Activated naive CD4-positive, alpha-beta T cell treated with anti-CD3 and anti-CD28 coated beads, Interleukin-2, amount 50 U/mL, for 24 hours (primary cell): Measurements from ENCODE around the gene PIGX.
"Not testable (repeated sequence)": the region's sequence is repeated elsewhere in the genome, so short reads cannot be mapped to it uniquely, and the experiment has no call there.

ENCODE experiments used
- H3K27ac Mint-ChIP-seq: one replicate; pipeline ENCODE4 v1.8.0; 2021; ENCODE audit warnings: mild to moderate bottlenecking, mixed read lengths
- H3K27me3 Mint-ChIP-seq: one replicate; pipeline ENCODE4 v1.8.0; 2021; ENCODE audit warnings: mixed read lengths
- H3K36me3 Mint-ChIP-seq: one replicate; pipeline ENCODE4 v1.8.0; 2021; ENCODE audit warnings: mixed read lengths
- H3K4me1 Mint-ChIP-seq: one replicate; pipeline ENCODE4 v1.8.0; 2021; ENCODE audit warnings: mixed read lengths
- H3K4me3 Mint-ChIP-seq: one replicate; pipeline ENCODE4 v1.8.0; 2021; ENCODE audit warnings: mild to moderate bottlenecking, mixed read lengths
- H3K9me3 Mint-ChIP-seq: one replicate; pipeline ENCODE4 v1.8.0; 2021; ENCODE audit warnings: mixed read lengths

Gene PIGX

DNA sequence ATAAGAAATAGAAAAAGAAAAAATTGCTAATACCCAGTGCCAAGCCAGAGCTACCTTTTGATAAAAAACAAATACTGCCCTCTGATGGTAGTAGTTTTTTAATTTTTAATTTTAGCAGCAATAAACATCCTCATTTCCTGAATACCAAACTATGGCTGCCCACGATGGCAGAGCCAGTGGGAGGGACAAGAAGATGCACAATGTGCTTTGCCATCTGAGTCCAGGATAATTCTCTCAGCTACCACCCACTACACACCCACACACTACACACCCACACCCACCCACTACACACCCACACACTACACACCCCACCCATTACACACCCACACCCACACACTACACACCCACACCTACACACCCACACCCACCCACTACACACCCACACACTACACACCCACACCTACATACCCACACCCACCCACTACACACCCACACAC lies 18.0 kb upstream of the PIGX start:
- Mint-ChIP-seq H3K9me3 (no peaks in the 10 kb centered on the region), H3K36me3 (no peaks in the 10 kb centered on the region), H3K27me3 (no peaks in the 10 kb centered on the region), H3K27ac (peak overlapping the region; percentile 35), H3K4me1 (no peaks in the 10 kb centered on the region), H3K4me3 (no peak overlapping the region)

DNA sequence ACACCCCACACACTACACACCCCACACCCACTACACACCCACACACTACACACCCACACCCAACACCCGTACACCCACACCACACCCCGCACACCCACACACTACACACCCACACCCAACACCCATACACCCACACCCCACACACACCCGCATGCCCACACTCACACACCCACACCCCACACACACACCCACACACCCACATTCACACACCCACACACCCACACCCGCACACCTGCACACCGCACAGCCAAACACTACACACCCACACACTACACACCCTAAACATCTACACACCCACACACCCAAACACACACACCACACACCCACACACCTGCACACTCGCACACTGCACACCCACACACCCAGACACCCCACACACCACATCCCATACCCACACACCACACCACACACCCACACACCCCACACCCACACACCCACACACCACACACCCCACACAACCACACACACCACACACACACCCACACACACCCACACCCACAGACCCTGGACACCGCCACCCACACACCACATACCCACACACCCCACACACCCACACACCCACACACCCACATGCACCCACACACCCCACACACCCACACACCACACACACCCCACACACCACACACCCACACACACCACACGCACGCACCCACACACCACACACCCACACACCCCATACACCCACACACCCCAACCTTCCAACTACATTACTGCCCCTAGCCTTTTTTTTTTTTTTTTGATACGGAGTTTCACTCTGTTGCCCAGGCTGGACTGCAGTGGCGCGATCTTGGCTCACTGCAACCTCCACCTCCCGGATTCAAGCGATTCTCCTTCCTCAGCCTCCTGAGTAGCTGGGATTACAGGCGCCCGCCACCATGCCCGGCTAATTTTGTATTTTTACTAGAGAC lies 17.0 kb upstream of the PIGX start:
- Mint-ChIP-seq H3K36me3 (no peaks in the 10 kb centered on the region), H3K4me1 (no peaks in the 10 kb centered on the region), H3K9me3 (no peaks in the 10 kb centered on the region), H3K27ac (peak overlapping the region; percentile 93), H3K4me3 (peak overlapping the region; percentile 33), H3K27me3 (no peaks in the 10 kb centered on the region)

DNA sequence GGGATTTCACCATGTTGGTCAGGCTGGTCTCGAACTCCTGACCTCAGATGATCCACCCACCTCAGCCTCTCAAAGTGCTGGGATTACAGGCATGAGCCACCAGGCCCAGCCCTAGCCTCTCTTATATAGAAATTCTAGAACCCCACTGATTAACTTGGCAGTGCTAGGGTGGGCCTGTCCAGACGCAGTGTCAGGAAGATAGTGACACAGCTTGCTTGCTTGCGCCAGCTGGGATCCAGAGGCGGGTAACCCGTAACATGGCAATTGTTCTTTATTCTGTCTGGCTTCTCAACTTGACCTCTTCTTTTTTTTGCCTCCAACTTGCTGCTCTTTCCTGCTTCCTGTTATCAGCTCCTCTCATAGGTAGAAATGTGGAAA lies 16.3 kb upstream of the PIGX start:
- Mint-ChIP-seq H3K4me1 (no peaks in the 10 kb centered on the region), H3K4me3 (peak overlapping the region; percentile 33), H3K27ac (peak overlapping the region; percentile 93), H3K9me3 (no peaks in the 10 kb centered on the region), H3K27me3 (no peaks in the 10 kb centered on the region), H3K36me3 (no peaks in the 10 kb centered on the region)

DNA sequence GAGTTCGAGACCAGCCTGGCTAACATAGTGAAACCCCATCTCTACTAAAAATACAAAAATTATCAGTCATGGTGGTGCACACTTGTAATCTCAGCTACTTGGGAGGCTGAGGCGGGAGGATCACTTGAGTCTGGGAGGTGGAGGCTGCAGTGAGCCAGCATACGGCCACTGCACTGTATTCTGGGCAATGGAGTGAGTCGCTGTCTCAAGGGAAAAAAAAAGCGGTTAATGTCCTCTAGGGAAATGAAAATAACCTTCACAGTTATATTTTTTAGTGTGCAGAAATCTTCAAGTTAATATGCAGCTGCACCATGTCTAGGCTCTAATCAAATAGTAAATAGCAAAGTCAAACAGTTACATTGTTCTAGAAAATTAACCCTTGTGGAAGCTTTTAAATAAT lies 14.9 kb upstream of the PIGX start:
- no peaks in the 10 kb centered on the region for H3K4me1 Mint-ChIP-seq
- no peaks in the 10 kb centered on the region for H3K27me3 Mint-ChIP-seq
- H3K27ac Mint-ChIP-seq, result no peak overlapping the region

DNA sequence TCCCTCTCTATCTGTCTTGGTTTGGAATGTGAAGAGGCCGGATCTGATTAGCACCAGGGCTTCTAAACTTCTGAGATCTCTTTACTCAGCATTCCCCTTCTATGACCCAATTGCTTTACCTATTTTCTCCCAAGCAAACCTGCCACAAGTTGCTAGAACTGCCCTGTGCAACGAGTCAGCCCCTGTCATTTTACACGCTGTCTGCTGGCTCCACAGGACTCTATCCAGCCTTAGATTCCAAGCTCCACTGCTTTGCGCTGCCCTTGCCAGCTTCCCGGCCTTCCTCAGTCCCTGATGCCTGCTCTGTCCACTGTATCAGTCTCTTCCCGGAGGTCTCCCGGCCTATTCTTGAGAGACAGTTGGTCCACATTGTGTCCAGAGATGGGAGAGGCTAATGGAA lies 12.4 kb upstream of the PIGX start:
- no peak overlapping the region for H3K27ac Mint-ChIP-seq
- H3K4me1 Mint-ChIP-seq, result no peaks in the 10 kb centered on the region
- no peak overlapping the region for H3K4me3 Mint-ChIP-seq
- H3K36me3 Mint-ChIP-seq, result no peaks in the 10 kb centered on the region
- H3K9me3 Mint-ChIP-seq, result no peaks in the 10 kb centered on the region
- no peaks in the 10 kb centered on the region for H3K27me3 Mint-ChIP-seq

More for the DNA sequence above, 14.9 kb upstream of the PIGX start:
- no peaks in the 10 kb centered on the region for H3K9me3 Mint-ChIP-seq
- H3K4me3 Mint-ChIP-seq, result no peak overlapping the region
- H3K36me3 Mint-ChIP-seq, result no peaks in the 10 kb centered on the region

DNA sequence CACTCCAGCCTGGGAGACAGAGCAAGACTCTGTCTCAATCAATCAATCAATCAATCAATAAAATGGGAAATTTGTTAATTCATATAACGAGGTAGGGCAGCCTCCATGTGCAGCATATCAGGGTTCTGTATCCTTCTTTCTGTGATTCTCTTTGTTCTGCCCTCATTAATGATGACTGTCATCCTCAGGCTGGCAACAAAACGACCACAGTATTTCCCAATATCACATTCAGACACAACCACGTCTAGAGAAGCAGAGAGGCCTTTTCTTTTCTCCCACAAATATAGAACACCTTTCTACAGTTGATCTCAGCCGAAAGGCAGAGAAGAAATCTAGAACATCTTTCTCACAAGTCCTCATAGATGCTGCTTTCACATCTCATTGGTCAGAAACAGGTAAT lies 11.4 kb upstream of the PIGX start:
- Mint-ChIP-seq H3K27me3 (no peaks in the 10 kb centered on the region), H3K4me1 (no peaks in the 10 kb centered on the region), H3K9me3 (no peaks in the 10 kb centered on the region), H3K27ac (no peak overlapping the region), H3K36me3 (no peaks in the 10 kb centered on the region), H3K4me3 (no peak overlapping the region)

DNA sequence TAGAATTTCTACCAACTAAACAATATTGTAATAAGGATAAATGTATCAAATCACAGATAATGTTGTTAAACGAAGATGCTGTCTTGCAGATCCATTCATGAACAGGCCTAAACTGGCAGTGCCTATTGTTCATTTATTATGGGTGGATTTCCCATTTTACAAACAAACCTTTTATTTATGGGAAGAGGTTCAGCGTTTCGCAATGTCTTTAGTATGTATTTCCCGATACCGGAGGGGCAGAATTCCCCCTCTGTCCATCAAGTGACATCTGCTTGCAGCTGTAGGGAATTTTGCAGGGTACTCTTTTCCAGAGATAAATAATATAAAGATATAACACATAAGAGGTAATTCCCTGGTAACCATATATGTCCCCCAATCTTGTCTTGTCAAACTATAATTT lies 5.8 kb upstream of the PIGX start:
- Mint-ChIP-seq H3K27ac (no peak overlapping the region), H3K4me3 (no peak overlapping the region), H3K27me3 (no peaks in the 10 kb centered on the region), H3K4me1 (peaks cover 14% of the 10 kb centered on the region), H3K9me3 (no peaks in the 10 kb centered on the region), H3K36me3 (peaks cover 2% of the 10 kb centered on the region)

DNA sequence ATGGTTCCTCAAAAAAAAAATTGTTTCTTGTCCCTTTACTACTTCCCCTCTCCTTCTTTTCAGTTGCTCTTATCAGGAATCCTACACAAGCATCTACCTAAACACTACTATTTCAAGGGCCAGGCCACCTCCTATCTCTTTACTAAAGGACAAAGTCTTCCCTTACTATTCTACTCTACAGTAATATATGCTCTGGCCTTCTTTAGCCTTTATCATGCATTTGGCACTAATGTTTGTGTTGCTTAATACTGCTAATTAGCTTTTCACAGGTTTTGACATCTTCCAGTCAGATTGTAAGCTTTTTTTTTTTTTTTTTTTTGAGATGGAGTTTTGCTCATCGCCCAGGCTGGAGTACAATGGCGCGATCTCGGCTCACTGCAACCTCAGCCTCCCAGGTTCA lies 5.4 kb upstream of the PIGX start:
- no peaks in the 10 kb centered on the region for H3K9me3 Mint-ChIP-seq
- peaks cover 2% of the 10 kb centered on the region for H3K36me3 Mint-ChIP-seq
- no peaks in the 10 kb centered on the region for H3K27me3 Mint-ChIP-seq
- H3K4me3 Mint-ChIP-seq, result no peak overlapping the region
- H3K27ac Mint-ChIP-seq, result no peak overlapping the region
- peaks cover 18% of the 10 kb centered on the region for H3K4me1 Mint-ChIP-seq

DNA sequence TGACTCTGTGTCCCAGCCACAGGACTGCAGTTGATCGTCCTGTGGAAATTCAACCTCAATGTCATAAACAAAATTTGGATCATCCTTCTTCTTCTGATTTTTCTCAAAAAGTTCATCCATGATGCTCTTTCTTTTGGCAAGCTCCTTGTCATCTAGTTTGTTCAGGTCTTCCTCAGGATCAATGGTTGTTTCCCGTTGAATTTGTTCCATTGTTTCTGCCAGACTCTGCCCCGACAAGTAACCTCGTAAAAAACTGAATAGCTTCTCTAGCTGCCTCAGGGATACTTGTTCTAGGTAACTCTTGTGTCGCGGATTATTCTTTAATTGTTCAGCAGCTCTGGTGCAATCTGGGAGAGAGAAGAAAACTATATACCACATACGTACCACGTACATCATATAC lies 4.6 kb upstream of the PIGX start:
- peaks cover 2% of the 10 kb centered on the region for H3K36me3 Mint-ChIP-seq
- no peaks in the 10 kb centered on the region for H3K9me3 Mint-ChIP-seq
- peaks cover 20% of the 10 kb centered on the region for H3K4me1 Mint-ChIP-seq
- no peak overlapping the region for H3K27ac Mint-ChIP-seq
- no peak overlapping the region for H3K4me3 Mint-ChIP-seq
- H3K27me3 Mint-ChIP-seq, result no peaks in the 10 kb centered on the region

DNA sequence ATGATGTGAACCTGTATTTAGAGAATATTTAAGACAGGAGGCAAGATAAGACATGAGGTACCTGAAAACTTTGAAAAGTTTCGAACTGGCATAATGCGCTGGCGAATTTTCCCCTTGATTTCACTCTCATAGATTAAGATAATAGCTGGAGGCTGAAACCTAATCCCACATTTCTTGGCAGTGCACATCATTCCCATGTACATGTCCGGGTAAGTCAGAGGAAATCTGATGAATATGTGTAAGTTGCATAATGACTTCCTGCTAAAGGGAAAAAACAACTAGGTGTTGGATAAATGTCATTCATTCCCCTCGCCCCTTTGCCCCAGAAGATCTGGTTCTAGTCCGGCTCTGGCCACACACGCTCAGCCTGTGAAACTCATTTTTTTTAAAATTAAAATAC lies 3.7 kb upstream of the PIGX start:
- Mint-ChIP-seq H3K27me3 (no peaks in the 10 kb centered on the region), H3K36me3 (peaks cover 2% of the 10 kb centered on the region), H3K4me1 (peaks cover 27% of the 10 kb centered on the region), H3K9me3 (no peaks in the 10 kb centered on the region), H3K4me3 (no peak overlapping the region), H3K27ac (no peak overlapping the region)

DNA sequence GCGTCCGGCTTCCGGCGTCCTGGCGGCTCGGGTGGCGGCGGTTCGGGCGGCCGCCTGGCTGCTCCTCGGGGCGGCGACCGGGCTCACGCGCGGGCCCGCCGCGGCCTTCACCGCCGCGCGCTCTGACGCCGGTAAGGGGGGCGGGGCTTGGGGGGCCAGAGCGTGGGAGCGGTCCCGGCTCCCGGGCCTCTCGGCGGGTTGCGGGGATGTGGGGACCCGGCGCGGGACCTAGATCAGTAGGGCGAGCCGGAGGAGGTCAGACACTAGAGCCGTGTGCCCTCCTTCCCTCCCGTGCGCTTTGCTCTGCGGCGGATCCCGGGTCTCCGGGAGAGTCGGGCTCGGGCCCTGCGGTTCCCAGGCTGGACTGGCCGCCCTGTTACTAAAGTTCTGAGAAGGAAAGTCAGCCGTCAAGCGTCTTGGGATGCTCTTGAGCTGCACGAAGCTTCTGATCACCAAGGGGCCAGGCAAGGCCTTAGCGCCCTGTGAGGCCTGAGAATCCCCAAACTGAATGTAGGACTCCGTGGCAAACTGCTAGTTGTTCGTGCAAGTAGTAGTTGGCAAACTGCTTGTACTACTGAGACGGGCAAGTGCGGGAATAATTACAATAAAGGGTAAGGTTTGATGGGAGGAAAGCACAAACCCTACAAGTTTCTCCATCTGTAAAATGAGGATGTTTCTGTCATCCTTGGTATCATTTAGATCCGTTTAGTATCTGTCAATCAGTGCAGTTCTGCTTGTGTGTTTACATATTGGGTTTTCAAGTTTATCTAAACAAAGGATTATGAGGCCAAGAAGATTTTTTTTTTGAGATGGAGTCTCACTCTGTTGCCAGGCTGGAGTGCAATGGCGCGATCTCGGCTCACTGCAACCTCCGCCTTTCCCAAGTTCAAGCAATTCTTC lies 587 bp downstream of the PIGX start:
- peak overlapping the region; percentile 85 for H3K4me3 Mint-ChIP-seq

DNA sequence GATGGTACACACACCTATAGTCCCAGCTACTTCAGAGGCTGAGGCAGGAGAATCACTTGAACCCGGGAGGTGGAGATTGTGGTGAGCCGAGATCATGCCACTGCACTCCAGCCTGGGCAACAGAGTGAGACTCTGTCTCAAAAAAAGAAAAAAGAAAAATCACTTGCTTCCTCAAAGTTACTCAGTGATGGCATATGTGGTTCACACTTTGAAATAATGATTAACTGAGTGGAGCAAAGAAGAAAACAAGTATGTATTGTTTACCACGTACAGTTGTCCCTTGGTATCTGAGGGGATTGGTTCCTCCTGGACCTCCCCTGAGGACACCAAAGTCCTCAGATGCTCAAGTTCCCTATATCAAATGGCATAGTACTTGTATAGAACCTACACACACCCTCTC lies 5.0 kb downstream of the PIGX start:
- not testable (repeated sequence) for H3K4me3 Mint-ChIP-seq, H3K27ac Mint-ChIP-seq
- peaks cover 11% of the 10 kb centered on the region for H3K36me3 Mint-ChIP-seq

More for the DNA sequence above, 587 bp downstream of the PIGX start:
- no peaks in the 10 kb centered on the region for H3K27me3 Mint-ChIP-seq
- H3K36me3 Mint-ChIP-seq, result no peaks in the 10 kb centered on the region
- peak overlapping the region; percentile 90 for H3K27ac Mint-ChIP-seq
- no peaks in the 10 kb centered on the region for H3K9me3 Mint-ChIP-seq
- peaks cover 34% of the 10 kb centered on the region for H3K4me1 Mint-ChIP-seq

DNA sequence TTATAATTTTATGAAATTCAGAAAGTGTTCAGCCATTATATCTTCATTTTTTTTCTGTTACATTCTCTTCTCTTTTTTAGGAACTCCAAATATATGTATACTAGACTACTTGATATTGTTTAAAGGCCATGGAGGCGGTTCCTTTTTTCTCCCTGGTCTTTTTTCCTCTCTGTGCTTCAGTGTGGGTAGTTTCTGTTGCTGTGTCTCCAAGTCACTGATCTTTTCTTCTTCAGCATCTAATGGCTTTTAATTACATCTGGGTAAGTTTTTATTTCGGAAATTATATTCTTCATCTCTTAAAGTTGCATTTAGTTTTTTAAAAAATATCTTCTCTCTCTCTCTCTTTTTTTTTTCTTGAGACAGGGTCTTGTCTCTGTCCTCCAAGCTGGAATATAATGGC lies 8.9 kb downstream of the PIGX start:
- H3K4me1 Mint-ChIP-seq, result peaks cover 4% of the 10 kb centered on the region
- no peaks in the 10 kb centered on the region for H3K9me3 Mint-ChIP-seq
- H3K27ac Mint-ChIP-seq, result no peak overlapping the region
- no peaks in the 10 kb centered on the region for H3K27me3 Mint-ChIP-seq
- H3K4me3 Mint-ChIP-seq, result no peak overlapping the region
- peaks cover 18% of the 10 kb centered on the region for H3K36me3 Mint-ChIP-seq

More for the DNA sequence above, 5.0 kb downstream of the PIGX start:
- not testable (repeated sequence) for H3K9me3 Mint-ChIP-seq, H3K27me3 Mint-ChIP-seq
- peaks cover 15% of the 10 kb centered on the region for H3K4me1 Mint-ChIP-seq

DNA sequence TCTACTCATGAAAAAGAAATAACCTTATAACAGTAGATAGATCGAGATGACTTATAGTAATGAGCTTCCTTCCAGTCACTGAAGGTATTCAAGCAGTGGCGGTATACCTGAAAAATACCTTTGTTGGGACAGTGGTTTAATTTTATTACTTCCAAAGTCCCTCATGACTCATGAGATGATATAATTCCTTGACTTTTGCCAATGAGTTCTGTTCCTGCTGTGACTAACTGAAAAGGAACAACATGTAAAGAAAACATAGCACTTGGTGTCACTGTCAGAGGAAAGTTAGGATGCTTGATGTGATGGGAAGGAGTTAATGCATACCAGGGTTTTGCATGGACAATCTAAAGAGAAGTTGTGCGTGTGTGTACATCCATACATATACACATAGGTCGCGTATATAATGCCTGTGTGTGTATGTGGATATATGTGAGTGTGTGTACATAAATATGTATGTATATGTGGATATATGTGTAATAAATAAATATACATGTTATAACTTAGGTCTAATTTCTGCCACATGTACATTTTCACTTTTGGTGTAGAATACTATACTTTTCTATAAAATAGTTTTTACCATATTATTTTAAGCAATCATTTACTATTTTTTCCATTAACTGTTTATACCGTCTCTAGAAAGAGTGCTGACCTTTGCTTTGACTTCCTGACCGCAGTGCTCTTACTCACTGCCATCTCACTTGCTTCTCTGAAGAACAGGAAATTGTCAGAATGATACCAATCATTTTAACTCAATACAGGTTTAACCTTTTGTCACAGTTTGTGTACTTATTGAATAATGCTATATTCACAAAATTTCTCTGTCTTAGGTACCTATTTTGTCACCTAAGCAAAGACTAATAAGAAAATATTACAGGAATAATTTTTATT lies 14.9 kb downstream of the PIGX start:
- Mint-ChIP-seq H3K4me3 (no peak overlapping the region), H3K27ac (peak overlapping the region; percentile 59), H3K36me3 (peaks cover 11% of the 10 kb centered on the region), H3K4me1 (peaks cover 14% of the 10 kb centered on the region), H3K27me3 (no peaks in the 10 kb centered on the region), H3K9me3 (no peaks in the 10 kb centered on the region)

DNA sequence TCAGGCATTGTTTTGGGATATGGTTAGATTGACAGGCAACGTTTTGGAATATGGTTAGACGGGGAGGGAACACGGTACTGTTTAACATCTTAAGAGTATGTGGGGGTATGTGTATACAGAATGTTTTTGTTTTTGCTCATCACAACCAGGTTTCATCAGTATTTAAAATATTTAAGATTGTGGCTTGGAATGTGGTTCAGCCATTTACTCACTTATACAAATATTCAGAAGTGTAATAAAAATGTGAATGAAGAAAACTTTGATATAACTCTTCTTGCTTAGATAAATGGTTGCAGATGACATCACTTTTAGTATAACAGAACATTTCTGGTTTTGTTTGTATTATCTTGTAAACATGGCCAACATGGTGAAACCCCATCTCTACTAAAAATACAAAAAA lies 23.6 kb downstream of the PIGX start:
- Mint-ChIP-seq H3K9me3 (no peaks in the 10 kb centered on the region), H3K27me3 (no peaks in the 10 kb centered on the region), H3K4me3 (no peak overlapping the region), H3K36me3 (peaks cover 4% of the 10 kb centered on the region), H3K27ac (no peak overlapping the region), H3K4me1 (peaks cover 7% of the 10 kb centered on the region)
